GM19099 (cell line): ENCODE data around the gene DDC.

ENCODE experiments used
- POLR2A ChIP-seq: IDR thresholded peaks from 3 replicates; pipeline ENCODE4 v1.6.1; 2011; ENCODE audit warnings: low read depth; ENCODE audit not compliant: insufficient read length; ENCODE audit errors: extremely low read depth

The DDC gene

DNA sequence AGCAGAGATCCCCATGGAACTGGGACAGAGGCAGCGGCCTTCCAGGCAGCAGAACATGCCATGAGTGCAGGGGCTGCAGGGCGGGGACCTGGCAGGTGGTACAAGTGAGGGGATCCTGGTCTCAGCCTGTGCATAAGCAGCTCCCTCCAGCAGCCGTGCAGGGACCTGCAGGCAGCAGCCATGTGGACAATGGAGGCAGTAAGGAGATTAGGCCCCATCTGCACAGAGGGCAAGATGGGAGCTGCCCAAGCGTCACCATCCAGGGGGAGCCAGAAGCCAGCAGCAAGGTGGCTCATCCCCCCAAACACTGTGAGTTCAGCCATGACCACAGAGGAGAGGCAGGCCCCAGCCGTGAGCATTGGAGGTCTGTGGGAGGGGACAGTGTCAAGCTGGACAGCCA is 3.1 kb downstream of the DDC start:
- TF ChIP-seq POLR2A: no peak

DNA sequence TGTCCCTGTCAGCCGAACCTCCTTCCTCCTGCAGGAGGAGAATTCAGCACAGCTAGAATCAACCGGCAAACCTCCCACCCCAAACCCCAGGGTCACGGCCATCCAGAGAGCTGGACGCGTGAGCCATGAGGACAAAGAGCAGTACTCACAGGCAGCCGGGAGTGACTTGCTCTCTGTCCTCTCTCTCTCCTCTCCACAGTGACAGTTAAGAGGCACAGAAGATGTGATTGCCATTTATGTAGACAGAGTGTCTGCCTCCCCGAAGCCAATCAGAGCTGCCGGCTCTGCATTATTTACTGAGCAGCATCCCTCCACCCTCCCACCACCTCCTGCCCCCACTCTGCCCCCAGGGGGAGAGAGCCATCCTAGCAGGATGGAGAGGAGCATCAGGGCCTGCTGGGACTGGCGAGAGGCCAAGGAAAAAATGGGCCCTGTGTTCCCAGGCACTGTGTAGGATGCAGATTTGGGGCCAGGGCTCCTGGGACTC is 4.3 kb downstream of the DDC start:
- no peak for TF ChIP-seq POLR2A

DNA sequence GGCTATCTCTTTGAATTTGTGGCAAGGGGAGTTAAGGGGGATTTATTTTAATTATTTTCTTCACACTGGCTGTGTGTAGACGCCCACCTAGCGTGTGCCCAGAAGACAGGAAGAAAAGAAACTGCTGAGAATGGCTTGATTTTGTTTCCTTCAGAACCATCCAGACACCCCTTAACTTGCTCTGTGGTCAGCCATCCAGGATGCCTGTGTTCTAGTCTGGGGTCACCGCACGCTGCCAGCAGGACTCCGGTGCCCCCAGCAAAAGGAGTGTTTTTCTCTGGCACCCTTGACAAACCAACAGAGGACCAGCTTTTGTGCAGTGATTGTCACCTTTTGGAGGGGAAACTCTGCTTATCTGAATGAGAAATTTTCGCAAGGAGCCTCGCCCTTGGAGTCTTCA is 5.3 kb downstream of the DDC start:
- no peak for TF ChIP-seq POLR2A

DNA sequence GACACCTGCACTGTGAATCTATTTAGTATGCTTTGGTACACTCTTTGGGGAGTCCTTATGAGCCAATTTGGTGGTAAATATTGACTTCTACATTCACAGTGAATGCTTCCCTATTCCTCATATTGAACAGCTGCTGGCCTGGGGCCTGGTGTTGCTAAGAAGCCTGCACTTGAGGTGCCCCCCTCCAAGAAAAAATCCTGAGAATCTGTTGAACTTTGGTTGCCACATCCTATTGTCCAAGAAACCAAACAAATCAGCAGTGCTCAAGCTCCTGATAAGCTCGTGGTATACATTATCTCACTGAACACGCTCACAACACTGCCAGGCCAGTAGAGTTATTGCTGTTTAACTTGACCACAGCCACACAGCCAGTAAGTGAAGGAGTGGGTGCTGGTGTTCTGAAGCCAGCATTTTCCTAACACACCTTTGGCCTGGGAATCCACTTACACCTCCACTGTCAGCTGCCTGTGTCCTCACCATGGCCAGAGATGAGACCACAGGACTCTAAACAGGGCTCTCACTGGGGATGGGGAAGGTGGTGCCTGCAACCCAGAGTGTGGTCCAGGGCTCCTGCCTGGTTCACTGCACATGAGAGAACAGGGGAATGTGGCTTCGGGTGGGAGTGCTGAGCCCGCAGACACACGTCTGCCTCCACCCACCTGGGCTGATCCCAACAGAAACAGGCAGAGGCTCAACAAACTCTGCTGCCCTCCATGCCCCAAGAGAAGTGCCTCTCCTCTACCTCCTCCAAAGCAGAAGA is 6.7 kb downstream of the DDC start:
- TF ChIP-seq POLR2A: no peak

DNA sequence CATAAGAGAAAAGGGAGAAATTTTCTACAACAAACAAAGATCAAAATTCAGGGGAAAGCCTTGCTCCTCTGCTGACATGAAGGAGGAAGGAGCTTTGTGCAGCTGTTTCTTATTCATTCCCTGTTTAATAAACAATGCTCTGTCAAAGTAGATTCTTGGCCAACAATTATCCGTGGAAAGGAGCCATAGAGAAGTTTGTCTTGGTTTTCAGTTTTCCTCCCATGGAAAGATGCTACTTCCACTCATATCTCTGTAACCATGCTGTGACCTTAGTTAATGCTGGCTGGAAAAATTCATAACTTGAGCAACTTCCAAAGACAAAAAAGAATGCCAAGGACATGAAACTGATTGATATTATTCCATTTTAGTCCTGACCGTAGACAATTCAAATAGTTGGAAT is 8.1 kb downstream of the DDC start:
- TF ChIP-seq POLR2A: no peak

DNA sequence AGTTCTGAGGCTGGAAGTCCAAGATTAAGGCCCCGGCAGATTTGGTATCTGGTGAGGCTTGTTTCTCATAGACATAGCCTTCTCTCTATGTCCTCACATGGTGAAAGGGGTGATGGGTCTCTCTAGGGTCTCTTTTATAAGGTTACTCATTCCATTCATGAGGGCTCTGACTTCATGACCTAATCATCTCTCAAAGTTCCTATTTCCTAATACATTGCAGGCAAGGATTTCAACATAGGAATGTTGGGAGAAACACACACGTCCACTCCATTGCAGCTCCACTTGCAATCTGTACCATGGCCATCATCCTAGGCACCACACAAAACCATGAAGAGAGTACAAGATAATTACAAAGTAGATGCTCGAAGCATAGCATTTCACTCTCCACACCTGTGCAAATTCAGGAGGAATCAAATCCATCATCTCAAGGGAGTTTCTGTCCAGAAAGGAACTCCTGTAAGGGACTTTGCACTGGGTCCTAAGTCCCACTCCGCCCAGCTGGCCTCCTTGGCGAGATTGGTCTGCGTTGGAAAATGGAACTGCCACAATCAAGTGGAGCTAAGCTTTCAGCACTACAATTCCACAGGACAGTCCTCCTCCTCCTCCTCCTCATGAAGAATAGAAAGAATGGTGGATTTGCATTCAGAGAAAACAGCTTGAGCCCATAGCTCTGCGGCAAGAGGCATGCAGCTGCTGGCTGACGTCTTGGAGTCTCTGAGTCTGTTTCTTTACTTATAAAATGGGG is 8.8 kb downstream of the DDC start:
- TF ChIP-seq POLR2A: no peak

DNA sequence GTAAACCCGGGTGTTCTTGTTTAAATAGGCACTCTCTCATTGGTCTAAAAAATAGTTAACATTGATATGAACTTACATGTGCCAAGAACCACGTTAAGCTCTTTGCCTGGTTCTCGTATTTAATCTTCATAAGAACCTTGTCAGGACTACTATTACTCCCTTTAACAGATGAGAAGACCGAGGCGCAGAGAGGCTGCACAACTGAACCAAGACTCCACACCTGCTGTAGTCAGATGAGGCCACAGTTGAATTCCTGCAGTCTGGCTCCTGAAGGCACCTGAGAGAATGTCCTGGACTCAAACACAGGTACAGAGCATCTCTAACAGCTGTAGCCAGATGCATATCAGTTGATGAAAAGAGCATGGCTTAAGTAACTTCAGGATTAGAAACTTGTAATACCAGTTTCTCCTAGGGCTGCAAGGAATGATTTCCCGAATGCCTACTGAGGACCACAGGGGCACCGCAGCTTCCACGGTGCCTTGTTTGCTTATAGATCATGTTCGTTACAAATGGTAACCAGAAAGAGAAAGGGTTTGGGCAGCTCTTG is 9.5 kb downstream of the DDC start:
- no peak for TF ChIP-seq POLR2A

DNA sequence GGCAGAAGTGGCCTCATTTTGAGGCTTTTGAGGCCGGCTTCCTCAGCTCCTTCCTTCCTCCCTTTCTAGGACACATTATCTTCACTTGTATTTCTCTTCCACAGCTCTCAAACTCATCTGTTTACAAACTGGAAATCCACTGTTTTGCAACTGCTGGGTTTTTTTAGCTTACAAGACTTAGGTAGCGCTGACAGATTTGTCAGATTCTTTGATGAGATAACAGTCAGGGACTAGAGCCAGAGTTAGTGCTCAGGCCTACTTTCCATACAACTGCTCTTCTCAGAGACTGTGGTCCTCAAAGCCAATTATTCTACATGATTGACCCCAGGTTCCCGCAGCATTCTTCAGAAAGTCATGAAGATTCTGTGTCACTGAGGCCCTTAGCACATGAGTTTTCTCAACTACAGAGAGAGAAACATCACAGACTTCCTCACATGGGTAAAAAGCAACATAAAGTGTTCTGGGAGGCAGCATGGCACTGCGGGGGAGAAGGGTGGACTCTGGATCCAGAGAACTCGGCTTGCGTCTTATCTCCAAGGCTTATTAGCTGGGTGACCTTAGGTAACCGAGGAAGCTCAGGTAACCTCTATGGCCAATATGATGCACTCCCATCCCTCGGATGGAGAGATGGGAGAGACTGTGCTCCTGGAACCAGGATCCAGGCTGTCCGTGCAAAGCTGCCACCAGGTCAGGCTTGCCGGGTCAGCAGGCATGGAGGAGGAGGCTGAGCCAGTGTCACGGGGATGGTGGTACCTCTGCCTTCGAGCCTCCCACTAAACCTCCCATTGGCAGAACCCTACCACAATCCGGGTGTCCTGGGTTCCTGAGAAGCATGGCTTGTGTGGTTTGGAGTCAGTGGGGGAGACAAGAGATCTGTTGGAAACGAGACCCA is 10.5 kb downstream of the DDC start:
- no peak for TF ChIP-seq POLR2A

DNA sequence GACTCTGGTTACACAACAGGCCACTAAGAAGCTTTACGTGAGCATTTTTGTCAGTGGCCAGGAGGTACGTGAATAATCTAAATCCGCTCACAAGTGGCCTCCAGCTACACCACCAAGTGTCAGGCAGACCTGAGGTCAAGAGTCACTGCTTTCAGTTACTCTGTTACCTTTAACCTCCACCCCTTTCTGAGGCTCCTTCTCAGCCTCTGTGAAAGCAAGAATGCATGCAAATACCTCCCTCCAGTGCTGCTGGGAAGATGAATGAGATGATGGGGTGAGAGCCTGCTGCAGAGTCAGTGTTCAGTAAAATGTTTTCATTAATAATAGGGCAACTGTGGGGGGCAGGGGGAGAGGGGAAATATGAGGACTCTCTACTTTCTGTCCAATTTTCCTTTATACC is 11.2 kb downstream of the DDC start:
- no peak for TF ChIP-seq POLR2A

DNA sequence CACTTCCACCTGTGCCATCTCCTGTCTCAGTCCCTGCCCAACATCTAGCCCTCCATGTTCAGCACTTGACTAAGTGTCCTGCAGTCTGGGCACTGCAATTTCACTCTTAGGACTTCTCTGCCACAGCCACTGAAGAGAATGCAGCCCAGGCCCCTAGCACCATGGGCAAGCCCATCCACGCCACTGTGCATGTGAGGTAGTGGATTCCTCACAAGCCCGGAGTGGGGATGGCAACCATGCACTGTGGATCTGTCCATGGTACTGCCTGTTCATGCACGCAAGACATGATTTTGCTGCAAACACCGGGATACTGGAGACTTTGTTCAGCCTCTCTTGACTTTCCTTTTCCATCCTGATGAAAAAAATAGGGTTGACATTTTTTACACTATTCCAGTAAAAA is 12.3 kb downstream of the DDC start:
- TF ChIP-seq POLR2A: no peak

DNA sequence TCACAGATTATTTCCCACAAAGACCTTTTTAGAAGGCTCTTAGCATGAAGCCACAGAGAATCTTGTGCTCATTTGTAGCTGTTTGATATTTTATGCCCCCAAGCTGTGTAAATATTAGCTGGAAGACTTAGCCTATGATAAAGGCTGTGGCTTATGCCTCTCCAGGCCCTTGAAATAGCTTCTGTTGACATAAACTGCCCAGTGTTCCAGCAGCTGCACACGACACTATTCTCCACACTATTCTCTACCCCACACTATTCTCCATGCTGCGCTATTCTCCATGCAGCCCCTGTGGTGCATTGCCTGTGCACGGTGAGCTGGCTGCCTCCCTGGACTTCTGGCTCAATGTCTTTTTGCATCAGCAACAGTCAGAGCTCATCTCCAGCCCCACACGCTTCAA is 13.1 kb downstream of the DDC start:
- no peak for TF ChIP-seq POLR2A

DNA sequence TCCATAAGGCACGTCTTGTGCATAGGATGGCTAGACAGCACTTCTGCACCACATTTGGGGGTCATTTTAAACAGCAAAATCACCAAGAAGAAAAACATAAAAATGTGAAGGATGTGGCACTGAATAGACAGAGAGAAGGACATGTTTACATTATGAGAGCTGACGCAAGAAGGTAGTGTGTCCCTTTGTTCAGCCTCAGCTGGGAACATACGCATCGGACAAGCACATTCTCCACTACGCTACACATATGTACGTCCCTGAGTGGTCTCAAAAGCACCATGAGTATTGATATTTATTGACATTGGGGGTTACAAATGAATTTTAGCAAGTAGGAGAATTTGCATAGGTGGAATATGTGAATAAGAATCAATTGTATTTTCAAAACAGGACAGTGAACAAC is 20.2 kb downstream of the DDC start:
- no peak for TF ChIP-seq POLR2A

DNA sequence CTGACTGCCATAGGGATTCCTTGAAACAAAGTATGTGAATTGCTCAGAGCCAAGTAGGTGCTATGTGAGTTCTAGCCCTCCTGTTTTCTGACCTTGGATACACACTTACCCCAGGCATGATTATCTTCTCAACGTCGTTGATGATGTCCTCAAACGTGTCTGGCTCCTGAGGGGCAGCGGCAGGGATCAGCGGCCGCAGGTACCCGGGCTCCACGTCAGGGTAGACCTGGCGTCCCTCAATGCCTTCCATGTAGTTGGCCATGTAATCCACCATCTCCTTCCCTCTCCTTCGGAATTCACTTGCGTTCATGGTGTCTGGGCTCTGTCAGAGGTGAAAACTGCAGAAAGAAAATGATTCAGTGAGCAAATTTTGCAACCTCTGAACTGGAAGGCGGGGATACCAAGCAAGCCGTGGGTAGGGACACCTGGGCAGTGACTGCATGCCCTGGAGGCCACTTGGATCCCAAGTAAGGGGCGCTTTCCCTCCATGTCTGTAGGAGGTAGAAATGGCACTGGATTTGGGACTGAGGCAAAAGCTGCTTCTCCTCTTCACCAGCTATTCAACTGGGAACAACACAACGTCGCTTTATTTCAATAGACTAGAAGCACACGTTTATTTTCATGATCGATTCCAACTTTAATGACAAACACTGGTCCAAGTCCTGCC is 21.3 kb downstream of the DDC start:
- TF ChIP-seq POLR2A: no peak

DNA sequence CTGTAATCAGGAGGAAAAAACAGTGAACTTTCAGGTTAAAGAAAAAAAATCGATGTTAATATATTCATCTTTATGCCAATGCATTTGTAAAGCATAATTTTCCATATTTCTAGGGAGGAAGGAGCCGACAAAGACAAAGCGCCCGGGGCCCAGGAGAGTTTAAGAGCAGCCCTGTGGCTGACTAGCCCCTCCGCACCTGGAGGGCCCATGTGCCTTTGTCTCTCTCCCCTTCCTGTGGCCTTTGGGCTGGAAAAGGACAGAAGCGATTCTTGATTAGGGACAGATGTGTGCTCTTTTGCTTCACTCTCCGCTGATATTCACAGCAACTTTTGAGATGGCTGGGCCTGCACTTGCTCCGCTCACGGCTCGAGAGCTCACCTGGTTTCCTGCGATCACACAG is 23.1 kb downstream of the DDC start:
- TF ChIP-seq POLR2A: no peak
